Lower leg skin (tissue), 3 donors: Measurements from ENCODE around the gene CALN1.

Experiments
- POLR2A ChIP-seq, 2 donors: fragments of 450-650 bp; IDR thresholded peaks; one replicate each; pipeline ENCODE4 v1.6.1; 2016 to 2017; ENCODE audit warnings: antibody characterized with exemption in 2 of 2, mild to moderate bottlenecking in 1 of 2, moderate library complexity in 1 of 2
- TF ChIP-seq, protein P1 (sequence below), 3 donors: fragments of 450-650 bp; IDR thresholded peaks; one replicate each; pipeline ENCODE4 v1.5.1; 2016; ENCODE audit warnings: antibody characterized with exemption in 3 of 3, mild to moderate bottlenecking in 3 of 3, moderate library complexity in 2 of 3

DNA sequence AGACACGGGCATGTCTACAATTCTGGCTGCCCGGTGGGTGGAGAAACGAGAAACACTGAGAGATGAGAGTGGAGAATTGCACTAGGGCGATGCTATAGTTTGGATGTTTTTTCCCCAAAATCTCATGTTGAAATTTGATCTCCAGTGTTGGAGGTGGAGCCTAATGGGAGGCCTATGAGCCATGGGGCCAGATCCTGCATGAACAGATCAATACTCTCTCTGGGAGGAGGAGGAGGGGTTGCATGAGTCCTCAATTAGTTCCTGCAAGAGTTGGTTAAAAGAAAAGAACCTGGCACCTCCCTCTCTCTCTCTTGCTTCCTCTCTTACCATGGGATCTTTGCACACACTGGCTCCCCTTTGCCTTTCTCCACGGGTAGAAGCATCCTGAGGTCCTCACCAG, 299.1 kb downstream of the CALN1 start:
- TF ChIP-seq, protein P1, sequence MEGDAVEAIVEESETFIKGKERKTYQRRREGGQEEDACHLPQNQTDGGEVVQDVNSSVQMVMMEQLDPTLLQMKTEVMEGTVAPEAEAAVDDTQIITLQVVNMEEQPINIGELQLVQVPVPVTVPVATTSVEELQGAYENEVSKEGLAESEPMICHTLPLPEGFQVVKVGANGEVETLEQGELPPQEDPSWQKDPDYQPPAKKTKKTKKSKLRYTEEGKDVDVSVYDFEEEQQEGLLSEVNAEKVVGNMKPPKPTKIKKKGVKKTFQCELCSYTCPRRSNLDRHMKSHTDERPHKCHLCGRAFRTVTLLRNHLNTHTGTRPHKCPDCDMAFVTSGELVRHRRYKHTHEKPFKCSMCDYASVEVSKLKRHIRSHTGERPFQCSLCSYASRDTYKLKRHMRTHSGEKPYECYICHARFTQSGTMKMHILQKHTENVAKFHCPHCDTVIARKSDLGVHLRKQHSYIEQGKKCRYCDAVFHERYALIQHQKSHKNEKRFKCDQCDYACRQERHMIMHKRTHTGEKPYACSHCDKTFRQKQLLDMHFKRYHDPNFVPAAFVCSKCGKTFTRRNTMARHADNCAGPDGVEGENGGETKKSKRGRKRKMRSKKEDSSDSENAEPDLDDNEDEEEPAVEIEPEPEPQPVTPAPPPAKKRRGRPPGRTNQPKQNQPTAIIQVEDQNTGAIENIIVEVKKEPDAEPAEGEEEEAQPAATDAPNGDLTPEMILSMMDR (IDR thresholded peaks at IDR 0.05), result no peak
- TF ChIP-seq POLR2A (IDR thresholded peaks at IDR 0.05), result no peak
